Measurements from ENCODE around the gene MED16. TPM values are rescaled to one million over a fixed set of nuclear protein-coding genes. Genes with fewer than 3 reads are reported as not detected.
A peak's percentile ranks its signal among the peaks of the same experiment; 100 is the strongest.

The MED16 gene
- total and polyA plus RNA-seq, 10 of the 15 experiments (the other 5 are each of a cell fraction or from before 2014, with no cell fraction given) = 0.56 to 51.1 (median 13.6) TPM

GRCh38 chr19:916645-917322 is 23.8 kb upstream of the MED16 start (continued):
- TF ChIP-seq ZSCAN29 (IDR thresholded peaks at IDR 0.05) = no peak
- TF ChIP-seq EGR1 (IDR thresholded peaks at IDR 0.05; ENCODE audit: borderline replicate concordance in 1 of 2, low read depth in 2 of 2, low read length in 2 of 2) = peak in 1 of 2 experiments; percentile 58; a peak in 1 of 3 replicates
- TF ChIP-seq BMI1 (IDR thresholded peaks at IDR 0.05; ENCODE audit: borderline replicate concordance) = no peak
- no peak for TF ChIP-seq CHD2 (IDR thresholded peaks at IDR 0.05; ENCODE audit: borderline replicate concordance, low read depth, low read length)

DNA sequence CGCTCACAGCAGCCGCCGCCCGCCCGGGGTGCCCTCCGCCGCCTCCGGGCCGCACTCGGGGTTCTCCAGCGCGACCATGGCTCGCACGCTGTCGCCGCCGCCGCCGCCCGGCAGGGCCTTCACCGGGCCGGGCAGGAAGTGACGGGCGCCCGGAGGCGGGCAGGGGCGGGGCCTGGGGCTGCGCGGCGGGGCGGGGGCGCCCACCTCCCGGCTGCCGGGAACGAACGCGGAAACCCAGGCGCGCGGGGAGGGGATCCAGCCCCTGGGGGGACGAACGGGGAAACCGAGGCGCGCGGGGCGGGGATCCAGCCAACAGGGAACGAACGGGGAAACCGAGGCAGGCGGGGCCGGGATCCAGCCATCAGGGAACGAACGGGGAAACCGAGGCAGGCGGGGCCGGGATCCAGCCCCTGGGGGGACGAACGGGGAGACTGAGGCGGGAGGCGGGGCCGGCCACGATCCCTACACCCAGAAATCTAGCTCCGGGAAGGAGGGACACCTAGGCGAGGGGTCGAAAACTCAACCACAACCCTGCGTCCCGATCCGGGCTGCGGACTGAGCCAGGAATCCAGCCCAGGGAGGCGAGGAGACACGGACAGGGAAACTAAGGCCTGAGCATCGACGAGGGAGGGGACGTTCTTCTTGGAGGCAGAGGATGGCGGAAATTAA is 20.2 kb upstream of the MED16 start, which contains the start of gene R3HDM4:
Gene R3HDM4 (minus strand): TSS at position 140 of the 669 bp plus-strand sequence. CDS start 62 bp downstream, at position 78.
- H3K27ac ChIP-seq (ENCODE audit: control insufficient read depth, insufficient read depth) = peak within 1 kb of the TSS; percentile 77
- DNase-seq (ENCODE audit: low read depth, low spot score) = no peak
- H2AFZ ChIP-seq (ENCODE audit: control insufficient read depth, low read depth, low read length) = peak within 1 kb of the TSS; percentile 90
- peak within 1 kb of the TSS; percentile 83 for H3K4me3 ChIP-seq
- ChIA-PET POLR2A (interaction anchor here (0.6 kb wide), 1 partner anchor 50 kb away, joined by 3 read pairs; no protein-coding TSS in a partner anchor), CTCF (no interaction called here), RAD21 (ENCODE audit: unreplicated experiment) (no interaction called here), SMC1A (ENCODE audit: uncharacterized antibody, unreplicated experiment) (no interaction called here)
- H4K20me1 ChIP-seq (ENCODE audit: control insufficient read depth, insufficient read depth) = no peaks in the 10 kb centered on the region
- peaks cover 0 to 2% of the 10 kb centered on the region in 2 experiments; a peak in 1 of 4 replicates for H3K27me3 ChIP-seq (replicated peaks in 1 of 2; ENCODE audit: control insufficient read depth in 2 of 2, insufficient read depth in 2 of 2, low read length in 1 of 2)
- FAIRE-seq = no peak
- in situ Hi-C loops (cut with MboI) (no loop called here), intact Hi-C loops (cut with micrococcal nuclease; ENCODE audit: unreplicated experiment) (no loop called here)
- peaks cover 13% of the 10 kb centered on the region for H3K79me2 ChIP-seq (ENCODE audit: control insufficient read depth, insufficient read depth, low read length)
- 3% methylated on average over 15 of the region's 76 CpGs for WGBS (ENCODE audit: insufficient coverage, insufficient replicate concordance, low lambda C conversion rate, missing lambda C conversion rate)
- ATAC-seq = peak; percentile 73
- peak within 1 kb of the TSS; percentile 95 for H3K4me2 ChIP-seq (ENCODE audit: control insufficient read depth, insufficient read depth)
- TF ChIP-seq CREB1 (IDR thresholded peaks at IDR 0.05; ENCODE audit: low read depth) = peak; percentile 61; the same call in 1 of the 2 replicates
- TF ChIP-seq YBX1 (IDR thresholded peaks at IDR 0.05) = no peak
- TF ChIP-seq EGR1 (IDR thresholded peaks at IDR 0.05; ENCODE audit: borderline replicate concordance in 1 of 2, low read depth in 2 of 2, low read length in 2 of 2) = peak in 1 of 2 experiments; percentile 47; a peak in 1 of 3 replicates
- peak; percentile 57; the same call in 1 of the 2 replicates for TF ChIP-seq GATAD2B (conservative IDR thresholded peaks at IDR 0.05; ENCODE audit: low read depth)
- 0 out of 4 replicates have a peak, but pooled peaks of 1 of the 2 experiments have one; percentile 44 for TF ChIP-seq SRF (IDR thresholded peaks at IDR 0.05; ENCODE audit: low read depth in 2 of 2, low read length in 2 of 2)
- 0 out of 2 replicates have a peak, but pooled peaks have one; percentile 34 for TF ChIP-seq TAF1 (IDR thresholded peaks at IDR 0.05; ENCODE audit: borderline replicate concordance, low read depth, low read length)
- TF ChIP-seq BMI1 (IDR thresholded peaks at IDR 0.05; ENCODE audit: borderline replicate concordance) = no peak
- peak; percentile 16; the same call in 1 of the 2 replicates for TF ChIP-seq NBN (IDR thresholded peaks at IDR 0.05)
- TF ChIP-seq POLR2A (IDR thresholded peaks at IDR 0.05; ENCODE audit: low read depth, low read length) = peak; percentile 81
- TF ChIP-seq YY1 (IDR thresholded peaks at IDR 0.05; ENCODE audit: low read depth, low read length) = peak; percentile 52; the same call in 1 of the 2 replicates
- TF ChIP-seq IKZF1 (conservative IDR thresholded peaks at IDR 0.05) = peak; percentile 49; the same call in 1 of the 2 replicates
- H3K36me3 ChIP-seq (ENCODE audit: control insufficient read depth in 2 of 2, insufficient read depth in 2 of 2, low read length in 1 of 2) = no peaks in the 10 kb centered on the region
- H3K9ac ChIP-seq (ENCODE audit: control insufficient read depth, insufficient read depth, low read length) = peak within 1 kb of the TSS; percentile 89
- TSS peak; percentile 86 for BruUV-seq (replicated peaks)
- H3K4me1 ChIP-seq (ENCODE audit: control insufficient read depth, insufficient read depth, low read length) = peaks cover 25% of the 10 kb centered on the region
- H3K9me3 ChIP-seq (replicated peaks; ENCODE audit: control insufficient read depth, insufficient read depth, low read length) = no peaks in the 10 kb centered on the region
